Measurements from ENCODE around the gene ADCY9.

ADCY9 gene

GRCh38 chr16:4090351-4090851 lies 25.8 kb downstream of the ADCY9 start:
- H3K27ac ChIP-seq, result no peak overlapping the region
- TF ChIP-seq, protein P1, sequence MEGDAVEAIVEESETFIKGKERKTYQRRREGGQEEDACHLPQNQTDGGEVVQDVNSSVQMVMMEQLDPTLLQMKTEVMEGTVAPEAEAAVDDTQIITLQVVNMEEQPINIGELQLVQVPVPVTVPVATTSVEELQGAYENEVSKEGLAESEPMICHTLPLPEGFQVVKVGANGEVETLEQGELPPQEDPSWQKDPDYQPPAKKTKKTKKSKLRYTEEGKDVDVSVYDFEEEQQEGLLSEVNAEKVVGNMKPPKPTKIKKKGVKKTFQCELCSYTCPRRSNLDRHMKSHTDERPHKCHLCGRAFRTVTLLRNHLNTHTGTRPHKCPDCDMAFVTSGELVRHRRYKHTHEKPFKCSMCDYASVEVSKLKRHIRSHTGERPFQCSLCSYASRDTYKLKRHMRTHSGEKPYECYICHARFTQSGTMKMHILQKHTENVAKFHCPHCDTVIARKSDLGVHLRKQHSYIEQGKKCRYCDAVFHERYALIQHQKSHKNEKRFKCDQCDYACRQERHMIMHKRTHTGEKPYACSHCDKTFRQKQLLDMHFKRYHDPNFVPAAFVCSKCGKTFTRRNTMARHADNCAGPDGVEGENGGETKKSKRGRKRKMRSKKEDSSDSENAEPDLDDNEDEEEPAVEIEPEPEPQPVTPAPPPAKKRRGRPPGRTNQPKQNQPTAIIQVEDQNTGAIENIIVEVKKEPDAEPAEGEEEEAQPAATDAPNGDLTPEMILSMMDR (conservative IDR thresholded peaks at IDR 0.05), result no peak

- TF ChIP-seq, protein P1 (conservative IDR thresholded peaks at IDR 0.05), result no peak
- H3K27ac ChIP-seq, result no peak overlapping the region
These were observed 26.4 kb downstream of the ADCY9 start for GRCh38 chr16:4089811-4090301.

- H3K27ac ChIP-seq, result no peak overlapping the region
- TF ChIP-seq, protein P1 (conservative IDR thresholded peaks at IDR 0.05), result no peak
These were observed 26.9 kb downstream of the ADCY9 start for GRCh38 chr16:4089251-4089810.

- TF ChIP-seq, protein P1 (conservative IDR thresholded peaks at IDR 0.05), result no peak
- H3K27ac ChIP-seq, result no peak overlapping the region
These were observed 28.2 kb downstream of the ADCY9 start for GRCh38 chr16:4087990-4088577.

DNA sequence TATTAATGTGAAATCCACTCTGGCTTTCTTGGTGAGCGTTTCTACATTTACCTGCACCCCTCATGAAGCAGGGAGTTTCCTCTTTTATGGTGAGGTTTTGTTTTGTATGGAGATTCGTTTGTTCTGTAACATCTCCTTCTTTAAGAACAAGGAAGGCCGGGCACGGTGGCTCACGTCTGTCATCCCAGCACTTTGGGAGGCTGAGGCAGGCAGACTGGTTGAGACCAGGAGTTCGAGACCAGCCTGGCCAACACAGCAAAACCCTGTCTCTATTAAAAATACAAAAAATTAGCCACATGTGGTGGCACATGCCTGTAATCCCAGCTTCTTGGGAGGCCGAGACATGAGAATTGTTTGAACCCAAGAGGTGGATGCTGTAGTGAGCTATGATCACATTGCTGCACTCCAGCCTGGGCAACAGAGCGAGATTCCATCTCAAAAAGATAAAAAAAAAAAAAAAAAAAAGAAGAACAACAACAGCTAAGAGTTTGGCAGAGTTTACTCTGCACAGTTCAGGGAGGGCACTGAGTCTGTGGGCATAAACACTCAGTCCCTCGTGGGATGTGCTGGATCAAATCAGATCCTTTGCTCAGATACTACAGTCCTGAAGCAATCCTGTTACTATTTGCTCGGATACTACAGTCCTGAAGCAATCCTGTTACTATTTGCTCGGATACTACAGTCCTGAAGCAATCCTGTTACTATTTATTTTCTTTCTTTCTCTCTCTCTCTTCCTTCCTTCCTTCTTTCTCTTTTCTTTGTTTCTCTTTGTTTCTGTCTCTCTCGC lies 28.9 kb downstream of the ADCY9 start:
- TF ChIP-seq, protein P1 (conservative IDR thresholded peaks at IDR 0.05), result no peak
- no peak overlapping the region for H3K27ac ChIP-seq

GRCh38 chr16:4086153-4086552 lies 30.1 kb downstream of the ADCY9 start:
- no peak overlapping the region for H3K27ac ChIP-seq
- TF ChIP-seq, protein P1 (conservative IDR thresholded peaks at IDR 0.05), result no peak

DNA sequence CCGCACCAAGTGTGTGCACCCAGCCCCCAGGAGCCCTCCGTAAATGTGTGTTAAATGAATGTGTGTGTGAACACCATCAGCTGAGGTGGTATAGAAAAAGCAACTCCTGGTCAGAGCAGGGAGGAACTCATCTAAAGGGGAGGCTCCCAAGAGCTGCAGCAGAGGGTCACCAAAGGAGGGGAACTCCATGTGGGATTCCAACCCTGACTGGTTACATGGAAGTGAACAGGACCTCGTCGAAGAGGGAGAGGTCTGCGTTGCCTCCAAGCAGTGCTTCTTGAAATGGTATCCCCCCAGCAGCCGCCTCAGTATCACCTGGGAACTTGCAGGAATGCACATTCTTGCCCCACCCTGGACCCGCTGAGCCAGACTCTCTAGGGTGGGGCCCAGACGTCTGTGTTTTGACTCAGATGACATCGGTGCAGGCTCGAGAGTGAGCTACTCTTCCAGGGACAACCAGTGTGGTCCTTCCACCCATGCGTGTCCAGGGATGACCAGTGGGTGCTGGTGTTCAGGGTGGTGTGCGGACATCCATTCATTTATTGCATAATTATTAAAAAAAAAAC lies 30.8 kb downstream of the ADCY9 start:
- TF ChIP-seq, protein P1 (conservative IDR thresholded peaks at IDR 0.05), result no peak
- H3K27ac ChIP-seq, result no peak overlapping the region
